Duodenal mucosa (tissue), 2 donors: ENCODE measurements around the gene FOXN3.
"Not testable (repeated sequence)": the region's sequence is repeated elsewhere in the genome, so short reads cannot be mapped to it uniquely, and the experiment has no call there.

Experiments
- H3K27ac ChIP-seq: one replicate; pipeline ENCODE4 v1.7.0; 2013; ENCODE audit warnings: low read depth, low read length
- H3K27me3 ChIP-seq, 2 donors: one replicate each; pipeline ENCODE4 v1.7.0; 2013; ENCODE audit warnings: low read length in 2 of 2, control low read depth in 1 of 2; ENCODE audit not compliant: insufficient read depth in 2 of 2, control insufficient read depth in 1 of 2
- H3K36me3 ChIP-seq, 2 donors: one replicate each; pipeline ENCODE4 v1.7.0; 2013; ENCODE audit warnings: low read length in 2 of 2, control low read depth in 1 of 2; ENCODE audit not compliant: insufficient read depth in 2 of 2, control insufficient read depth in 1 of 2
- H3K4me1 ChIP-seq, 2 donors: one replicate each; pipeline ENCODE4 v1.7.0; 2013; ENCODE audit warnings: low read length in 2 of 2, control low read depth in 1 of 2; ENCODE audit not compliant: insufficient read depth in 2 of 2, control insufficient read depth in 1 of 2
- H3K4me3 ChIP-seq, 2 donors: one replicate each; pipeline ENCODE4 v1.7.0; 2013; ENCODE audit warnings: low read length in 2 of 2, low read depth in 1 of 2
- H3K9ac ChIP-seq, 2 donors: one replicate each; pipeline ENCODE4 v1.7.0; 2013; ENCODE audit warnings: low read length in 2 of 2, low read depth in 1 of 2
- H3K9me3 ChIP-seq, 2 donors: one replicate each; pipeline ENCODE4 v1.7.0; 2013; ENCODE audit warnings: low read length in 2 of 2, control low read depth in 1 of 2; ENCODE audit not compliant: control insufficient read depth in 1 of 2

The FOXN3 gene

DNA sequence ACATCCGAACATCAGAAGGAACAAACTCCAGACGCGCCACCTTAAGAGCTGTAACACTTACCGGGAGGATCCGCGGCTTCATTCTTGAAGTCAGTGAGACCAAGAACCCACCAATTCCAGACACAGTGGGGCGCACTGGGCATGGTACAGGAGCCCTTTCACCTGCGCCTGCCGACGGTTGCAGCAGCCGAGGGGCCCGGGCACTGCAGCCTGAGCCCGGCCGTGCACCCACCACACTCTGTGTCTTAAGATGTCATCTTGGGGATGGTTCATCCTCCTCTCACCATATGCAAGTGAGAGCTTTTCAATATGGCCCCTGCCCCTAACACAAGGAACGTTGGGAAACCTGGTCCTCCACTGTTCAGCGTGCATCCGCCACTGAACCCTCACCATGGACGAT lies 304.3 kb downstream of the FOXN3 start:
- Histone ChIP-seq H3K4me3 (no peak overlapping the region), H3K36me3 (no peaks in the 10 kb centered on the region), H3K27ac (no peak overlapping the region), H3K4me1 (no peaks in the 10 kb centered on the region), H3K27me3 (no peaks in the 10 kb centered on the region), H3K9me3 (no peaks in the 10 kb centered on the region), H3K9ac (no peak overlapping the region)

DNA sequence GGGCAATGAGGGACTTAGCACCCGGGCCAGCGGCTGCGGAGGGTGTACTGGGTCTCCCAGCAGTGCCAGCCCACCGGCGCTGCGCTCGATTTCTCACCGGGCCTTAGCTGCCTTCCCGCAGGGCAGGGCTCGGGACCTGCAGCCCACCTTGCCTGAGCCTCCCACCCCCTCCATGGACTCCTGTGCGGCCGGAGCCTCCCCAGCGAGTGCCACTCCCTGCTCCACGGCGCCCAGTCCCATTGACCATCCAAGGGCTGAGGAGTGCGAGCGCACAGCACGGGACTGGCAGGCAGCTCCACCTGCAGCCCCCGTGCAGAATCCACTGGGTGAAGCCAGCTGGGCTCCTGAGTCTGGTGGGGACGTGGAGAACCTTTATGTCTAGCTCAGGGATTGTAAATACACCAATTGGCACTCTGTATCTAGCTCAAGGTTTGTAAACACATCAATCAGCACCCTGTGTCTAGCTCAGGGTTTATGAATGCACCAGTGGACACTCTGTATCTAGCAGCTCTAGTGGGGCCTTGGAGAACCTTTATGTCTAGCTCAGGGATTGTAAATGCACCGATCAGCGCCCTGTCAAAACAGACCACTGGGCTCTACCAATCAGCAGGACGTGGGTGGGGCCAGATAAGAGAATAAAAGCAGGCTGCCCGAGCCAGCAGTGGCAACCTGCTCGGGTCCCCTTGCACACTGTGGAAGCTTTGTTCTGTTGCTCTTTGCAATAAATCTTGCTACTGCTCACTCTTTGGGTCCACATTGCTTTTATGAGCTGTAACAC lies 305.1 kb downstream of the FOXN3 start:
- H3K27me3 ChIP-seq, H3K4me3 ChIP-seq, H3K9me3 ChIP-seq: not testable (repeated sequence)

DNA sequence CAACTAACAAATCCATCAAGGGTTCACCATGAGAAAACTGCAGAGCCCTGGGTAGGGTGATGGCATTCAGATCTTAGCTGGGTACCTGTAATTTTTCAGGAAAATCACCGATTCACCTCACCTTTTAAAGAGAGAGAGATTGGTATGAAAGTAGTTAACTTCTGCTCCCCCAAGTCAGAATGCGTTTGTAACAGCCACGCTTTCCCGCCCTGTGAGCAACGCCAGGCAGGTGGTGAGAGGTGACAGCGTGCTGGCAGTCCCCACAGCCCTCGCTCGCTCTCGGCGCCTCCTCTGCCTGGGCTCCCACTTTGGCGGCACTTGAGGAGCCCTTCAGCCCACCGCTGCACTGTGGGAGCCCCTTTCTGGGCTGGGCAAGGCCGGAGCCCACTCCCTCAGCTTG lies 305.8 kb downstream of the FOXN3 start:
- not testable (repeated sequence) for H3K4me1 ChIP-seq, H3K4me3 ChIP-seq, H3K27ac ChIP-seq, H3K27me3 ChIP-seq, H3K9ac ChIP-seq, H3K36me3 ChIP-seq, H3K9me3 ChIP-seq

More for the DNA sequence above, 305.1 kb downstream of the FOXN3 start:
- not testable (repeated sequence) for H3K27ac ChIP-seq, H3K4me1 ChIP-seq, H3K9ac ChIP-seq, H3K36me3 ChIP-seq

DNA sequence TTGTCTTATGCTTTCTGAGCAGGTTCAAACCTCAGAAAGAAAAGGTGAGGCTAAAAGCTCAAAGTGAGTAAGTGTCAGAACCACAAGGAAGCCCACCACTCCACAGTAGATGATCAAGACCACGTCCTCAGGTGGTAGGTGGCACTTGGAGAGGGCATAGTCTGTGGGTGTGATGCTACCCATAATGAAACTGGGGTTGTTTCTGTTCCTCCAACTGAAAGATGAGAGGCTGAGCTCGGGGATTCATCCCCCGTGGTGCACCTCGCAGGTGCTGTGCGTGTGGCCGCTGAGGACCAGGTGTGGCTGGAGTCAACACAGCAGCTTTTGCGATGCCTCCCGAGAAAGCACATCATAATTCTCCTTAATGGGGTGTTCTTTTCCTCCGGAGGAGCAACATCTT lies 306.9 kb downstream of the FOXN3 start:
- H3K4me3 ChIP-seq: no peak overlapping the region
- no peaks in the 10 kb centered on the region for H3K36me3 ChIP-seq
- no peaks in the 10 kb centered on the region for H3K9me3 ChIP-seq
- H3K4me1 ChIP-seq: no peaks in the 10 kb centered on the region
- H3K27ac ChIP-seq: no peak overlapping the region
- no peaks in the 10 kb centered on the region for H3K27me3 ChIP-seq
- H3K9ac ChIP-seq: no peak overlapping the region

GRCh38 chr14:89108608-89109007 lies 308.4 kb downstream of the FOXN3 start:
- Histone ChIP-seq H3K4me3 (no peak overlapping the region), H3K27ac (no peak overlapping the region), H3K36me3 (no peaks in the 10 kb centered on the region), H3K9me3 (no peaks in the 10 kb centered on the region), H3K27me3 (no peaks in the 10 kb centered on the region), H3K9ac (no peak overlapping the region), H3K4me1 (no peaks in the 10 kb centered on the region)

- no peaks in the 10 kb centered on the region for H3K9me3 ChIP-seq
- H3K27me3 ChIP-seq: no peaks in the 10 kb centered on the region
- H3K4me3 ChIP-seq: no peak overlapping the region
- no peaks in the 10 kb centered on the region for H3K4me1 ChIP-seq
- no peak overlapping the region for H3K27ac ChIP-seq
- no peaks in the 10 kb centered on the region for H3K36me3 ChIP-seq
- no peak overlapping the region for H3K9ac ChIP-seq
Measured at GRCh38 chr14:89107626-89108025, 309.4 kb downstream of the FOXN3 start.
